NK-92 (cell line): ENCODE results near the gene KLF16.
"Not testable (repeated sequence)": the region's sequence is repeated elsewhere in the genome, so short reads cannot be mapped to it uniquely, and the experiment has no call there.

ENCODE experiments used
- DNase-seq: peaks from one replicate; lab custom pipeline; 2025; ENCODE audit not compliant: unreplicated experiment; lab: John Stamatoyannopoulos, UW

The KLF16 gene

GRCh38 chr19:1863328-1863637 lies at the start of gene KLF16:
Gene KLF16, minus strand, starts transcription at chr19:1863579. Its CDS starts 82 bp downstream, at chr19:1863497.
- DNase-seq = no peak

DNA sequence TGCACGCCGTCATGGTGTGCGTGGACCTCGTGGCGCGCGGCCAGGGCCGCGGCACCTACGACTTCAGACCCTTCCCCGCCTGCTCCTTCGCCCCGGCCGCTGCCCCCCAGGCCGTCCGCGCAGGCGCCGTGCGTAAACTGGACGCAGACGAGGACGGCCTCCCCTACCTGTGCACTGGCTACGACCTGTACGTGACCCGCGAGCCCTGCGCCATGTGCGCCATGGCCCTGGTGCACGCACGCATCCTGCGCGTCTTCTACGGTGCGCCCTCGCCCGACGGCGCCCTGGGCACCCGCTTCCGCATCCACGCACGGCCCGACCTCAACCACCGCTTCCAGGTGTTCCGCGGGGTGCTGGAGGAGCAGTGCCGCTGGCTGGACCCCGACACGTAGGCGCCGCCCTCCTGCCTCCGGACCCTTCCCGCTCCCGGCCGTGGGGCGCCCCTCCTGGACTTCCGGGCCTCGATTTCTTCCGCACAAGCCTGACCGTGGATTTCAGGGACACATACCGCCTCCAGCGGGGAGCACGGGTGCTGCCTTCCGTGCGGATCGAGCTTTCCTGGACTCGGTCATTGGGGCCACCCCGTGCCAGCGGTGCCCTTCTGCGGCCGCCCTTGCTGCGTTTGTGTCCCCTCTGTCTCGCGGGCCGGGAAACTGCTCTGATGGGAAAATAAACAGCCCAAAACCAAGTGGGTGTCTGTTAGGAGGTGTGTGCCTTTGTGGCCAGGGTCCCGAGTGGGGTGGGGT lies 49.6 kb upstream of the KLF16 start:
- no peak for DNase-seq

- DNase-seq = no peak
Observed at GRCh38 chr19:1911995-1912394, 48.6 kb upstream of the KLF16 start.

DNA sequence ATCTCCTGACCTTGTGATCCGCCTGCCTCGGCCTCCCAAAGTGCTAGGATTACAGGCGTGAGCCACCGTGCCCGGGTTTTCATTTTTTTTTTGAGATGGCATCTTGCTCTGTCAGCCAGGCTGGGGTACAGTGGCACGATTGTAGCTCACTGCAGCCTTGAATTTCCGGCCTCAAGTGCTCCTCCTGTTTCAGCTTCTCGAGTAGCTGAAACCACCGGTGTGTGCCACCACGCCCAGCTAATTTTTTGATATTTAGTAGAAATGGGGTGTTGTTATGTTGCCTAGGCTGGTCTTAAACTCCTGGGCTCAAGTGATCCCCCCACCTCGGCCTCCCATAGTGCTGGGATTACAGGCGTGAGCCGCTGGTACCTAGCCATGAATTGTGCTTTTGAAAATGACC lies 47.7 kb upstream of the KLF16 start:
- no peak for DNase-seq

GRCh38 chr19:1910177-1910576 lies 46.8 kb upstream of the KLF16 start:
- no peak for DNase-seq

DNA sequence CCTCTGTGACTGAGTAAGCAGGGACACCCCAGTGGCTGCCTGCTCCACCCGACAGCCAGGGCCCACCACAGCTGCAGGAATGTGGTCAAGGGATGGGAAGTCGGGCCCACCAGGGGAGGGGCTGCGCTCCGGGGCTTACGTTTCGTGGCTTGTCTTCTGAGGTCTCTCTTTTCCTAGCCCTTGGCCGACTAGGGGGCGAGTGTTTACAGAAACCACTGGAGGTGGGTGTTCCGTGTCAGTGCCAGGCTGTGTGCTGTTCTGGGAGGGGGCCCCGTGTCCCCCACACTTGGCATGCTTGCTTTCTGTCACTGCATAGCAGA lies 46.3 kb upstream of the KLF16 start:
- DNase-seq = no peak

DNA sequence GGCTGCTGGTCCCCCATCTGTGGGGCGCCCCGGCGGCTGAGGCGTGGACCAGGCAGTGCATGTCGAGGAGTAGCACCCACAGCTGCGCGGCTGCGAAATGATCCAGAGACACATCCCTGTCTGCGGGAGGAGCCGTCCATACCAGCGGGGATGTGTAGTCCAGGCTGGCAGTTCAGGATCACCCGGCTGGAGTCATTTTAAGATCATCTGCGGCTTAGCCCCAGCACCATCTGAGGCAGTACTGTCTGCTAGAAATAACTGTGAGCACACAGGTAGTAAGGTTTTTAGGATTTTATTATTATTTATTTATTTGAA lies 44.9 kb upstream of the KLF16 start:
- DNase-seq = no peak

- DNase-seq = no peak
Observed at GRCh38 chr19:1907563-1908363, 44.4 kb upstream of the KLF16 start.

DNA sequence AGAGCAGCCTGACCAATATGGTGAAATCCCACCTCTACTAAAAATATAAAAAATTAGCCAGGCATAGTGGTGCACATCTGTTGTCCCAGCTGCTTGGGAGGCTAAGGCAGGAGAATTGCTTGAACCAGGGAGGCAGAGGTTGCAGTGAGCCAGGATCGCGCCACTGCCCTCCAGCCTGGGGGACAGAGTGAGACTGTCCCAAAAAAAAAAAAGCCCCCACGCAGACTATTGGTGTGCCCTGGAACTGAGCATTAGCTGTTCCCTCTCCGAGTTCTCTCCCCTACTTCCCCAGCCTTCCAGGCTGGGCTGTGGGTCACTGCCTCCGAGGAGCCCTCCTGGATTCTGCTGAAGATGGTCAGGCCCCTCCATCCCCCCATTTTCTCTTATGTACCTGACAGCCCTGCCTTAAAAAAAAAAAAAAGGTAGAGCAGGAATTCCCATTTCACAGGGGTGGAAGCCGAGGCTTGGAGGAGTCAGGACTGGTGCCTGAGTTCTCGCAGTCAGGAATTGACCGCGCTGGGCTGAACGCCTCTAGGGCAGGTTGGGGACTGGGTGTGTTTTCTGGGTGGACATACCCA lies 43.7 kb upstream of the KLF16 start:
- DNase-seq = no peak

DNA sequence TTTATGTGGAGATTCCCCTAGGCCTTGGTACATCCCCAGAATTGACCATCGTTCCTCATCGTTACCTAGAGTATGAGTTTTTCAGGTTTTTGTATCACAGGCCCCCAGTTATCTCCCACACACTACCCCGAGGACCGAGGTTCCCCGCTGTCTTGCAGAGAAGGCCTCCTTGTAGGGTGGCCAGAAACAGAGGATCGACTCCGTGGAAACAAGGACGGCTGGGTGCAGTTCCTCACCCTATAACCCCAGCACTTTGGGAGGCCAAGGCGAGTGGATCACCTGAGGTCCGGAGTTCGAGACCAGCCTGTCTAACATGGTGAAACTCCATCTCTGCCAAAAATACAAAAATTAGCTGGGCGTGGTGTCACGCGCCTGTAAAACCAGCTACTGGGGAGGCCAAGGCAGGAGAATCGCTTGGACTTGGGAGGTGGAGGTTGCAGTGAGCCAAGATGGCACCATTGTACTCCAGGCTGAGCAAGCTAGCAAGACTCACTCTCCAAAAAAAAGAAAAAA lies 42.5 kb upstream of the KLF16 start:
- no peak for DNase-seq

DNA sequence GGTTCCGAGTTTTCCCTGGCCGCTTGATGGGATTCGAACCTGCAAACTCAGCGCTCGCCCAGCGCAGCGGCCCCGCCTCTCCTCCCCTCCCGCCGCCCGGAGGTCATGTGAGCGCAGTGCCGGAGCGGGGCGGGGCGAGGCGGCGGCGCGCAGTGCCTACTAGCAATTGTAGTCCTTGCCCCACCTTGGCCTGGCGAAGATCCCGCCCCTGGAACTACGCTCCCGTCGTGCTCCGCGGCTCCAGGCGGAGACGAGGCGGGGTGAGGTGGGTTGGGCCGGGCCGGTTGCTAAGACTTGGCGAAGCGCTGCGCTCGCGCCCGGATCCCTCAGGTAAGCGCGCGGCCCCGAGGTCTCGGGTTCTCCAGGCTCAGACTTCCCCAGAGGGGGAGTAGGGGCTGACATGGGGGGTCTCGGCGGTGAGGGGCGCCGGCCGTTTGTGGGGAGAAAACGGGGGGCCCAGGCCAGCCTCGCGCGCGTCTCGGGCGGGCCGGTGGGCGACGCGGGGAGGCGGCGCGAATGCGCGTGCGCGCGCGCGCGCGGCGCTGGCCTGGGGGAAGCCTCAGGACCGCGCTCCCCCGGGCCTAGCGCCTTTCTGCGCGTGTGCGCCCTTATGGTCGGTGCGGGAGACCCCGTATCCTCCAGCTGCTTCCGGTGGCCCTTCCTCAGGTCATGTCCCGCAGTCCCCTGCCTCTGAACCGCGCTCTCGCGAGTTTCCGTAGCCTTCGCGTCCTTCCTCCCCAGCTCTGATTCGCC lies 41.9 kb upstream of the KLF16 start, which contains the start of the genes ADAT3 and SCAMP4:
ADAT3 (plus strand) TSS at position 290 of the 753 bp plus-strand sequence. CDS start 6,649 bp downstream, outside the sequence.
SCAMP4 (plus strand) TSS at position 290 of the 753 bp plus-strand sequence. CDS start 9,621 bp downstream, outside the sequence.
- DNase-seq = peak; percentile 78

- DNase-seq = no peak
Observed at GRCh38 chr19:1904860-1905109, 41.4 kb upstream of the KLF16 start.

- DNase-seq = no peak
Observed at GRCh38 chr19:1902923-1903322, 39.5 kb upstream of the KLF16 start.

DNA sequence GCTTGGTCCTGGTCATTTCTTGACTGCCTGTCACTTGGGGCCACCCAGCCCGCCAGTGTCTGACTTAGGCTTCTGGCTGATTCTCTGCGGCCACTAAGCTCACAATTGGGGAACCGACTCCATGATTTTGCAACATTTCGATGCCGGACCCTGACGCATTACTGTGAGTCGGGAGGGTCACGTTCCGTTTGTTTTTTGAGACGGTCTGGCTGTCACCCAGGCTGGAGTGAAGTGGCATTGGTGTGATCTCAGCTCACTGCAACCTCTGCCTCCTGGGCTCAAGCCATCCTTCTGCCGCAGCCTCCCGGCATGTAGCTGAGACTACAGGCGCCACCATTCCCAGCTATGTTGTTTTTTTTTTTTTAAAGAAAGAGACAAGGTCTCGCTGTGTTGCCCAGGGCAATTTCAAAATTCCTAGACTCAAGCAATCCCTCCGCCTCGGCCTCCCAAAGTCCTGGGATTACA lies 38.6 kb upstream of the KLF16 start:
- DNase-seq = no peak

DNA sequence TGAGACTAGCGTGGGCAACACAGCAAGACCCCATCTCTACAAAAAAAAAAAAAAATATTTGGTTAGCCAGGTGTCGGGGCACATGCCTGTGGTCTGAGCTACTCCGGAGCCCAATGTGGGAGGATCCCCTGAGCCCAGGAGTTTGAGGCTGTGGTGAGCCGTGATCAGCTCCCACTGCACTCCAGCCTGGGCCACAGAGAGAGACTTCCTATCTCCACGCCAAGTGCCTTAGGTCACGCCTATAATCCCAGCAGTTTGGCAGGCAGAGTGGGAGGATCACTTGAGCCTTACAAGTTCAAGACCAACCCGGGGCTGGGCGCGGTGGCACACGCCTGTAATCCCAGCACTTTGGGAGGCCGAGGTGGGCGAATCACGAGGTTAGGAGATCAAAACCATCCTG lies 33.1 kb upstream of the KLF16 start:
- DNase-seq = no peak

- no peak for DNase-seq
Observed at GRCh38 chr19:1893791-1894190, 30.4 kb upstream of the KLF16 start.

GRCh38 chr19:1889907-1890306 lies 26.5 kb upstream of the KLF16 start:
- no peak for DNase-seq

DNA sequence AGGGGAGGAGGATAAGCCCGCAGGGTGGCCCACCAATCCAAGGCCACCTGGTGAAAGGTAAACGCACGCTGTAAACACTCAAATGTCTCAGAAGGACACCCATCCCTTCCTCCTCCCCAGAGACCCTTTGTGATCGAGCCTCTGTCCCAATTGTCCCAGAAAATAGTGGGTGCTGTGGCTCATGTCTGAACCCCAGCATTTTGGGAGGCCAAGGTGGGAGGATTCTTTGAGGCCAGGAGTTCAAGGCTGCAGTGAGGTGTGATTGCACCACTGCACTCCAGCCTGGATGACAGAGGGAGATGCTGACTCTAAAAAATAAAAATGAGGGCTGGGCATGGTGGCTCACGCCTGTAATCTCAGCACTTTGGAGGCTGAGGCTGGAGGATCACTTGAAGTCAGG lies 25.0 kb upstream of the KLF16 start:
- no peak for DNase-seq

DNA sequence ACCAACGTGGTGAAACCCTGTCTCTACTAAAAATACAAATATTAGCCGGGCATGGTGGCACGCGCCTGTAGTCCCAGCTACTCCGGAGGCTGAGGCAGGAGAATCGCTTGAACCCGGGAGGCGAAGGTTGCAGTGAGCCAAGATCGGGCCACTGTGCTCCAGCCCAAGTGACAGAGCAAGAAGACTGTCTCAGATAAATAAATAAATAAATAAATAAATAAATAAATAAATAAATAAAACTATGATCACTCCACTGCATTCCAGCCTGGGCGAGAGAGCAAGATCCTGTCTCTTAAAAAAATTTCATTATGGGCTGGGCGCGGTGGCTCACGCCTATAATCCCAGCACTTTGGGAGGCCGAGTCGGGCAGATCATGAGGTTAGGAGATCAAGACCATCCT lies 23.0 kb upstream of the KLF16 start:
- not testable (repeated sequence) for DNase-seq

DNA sequence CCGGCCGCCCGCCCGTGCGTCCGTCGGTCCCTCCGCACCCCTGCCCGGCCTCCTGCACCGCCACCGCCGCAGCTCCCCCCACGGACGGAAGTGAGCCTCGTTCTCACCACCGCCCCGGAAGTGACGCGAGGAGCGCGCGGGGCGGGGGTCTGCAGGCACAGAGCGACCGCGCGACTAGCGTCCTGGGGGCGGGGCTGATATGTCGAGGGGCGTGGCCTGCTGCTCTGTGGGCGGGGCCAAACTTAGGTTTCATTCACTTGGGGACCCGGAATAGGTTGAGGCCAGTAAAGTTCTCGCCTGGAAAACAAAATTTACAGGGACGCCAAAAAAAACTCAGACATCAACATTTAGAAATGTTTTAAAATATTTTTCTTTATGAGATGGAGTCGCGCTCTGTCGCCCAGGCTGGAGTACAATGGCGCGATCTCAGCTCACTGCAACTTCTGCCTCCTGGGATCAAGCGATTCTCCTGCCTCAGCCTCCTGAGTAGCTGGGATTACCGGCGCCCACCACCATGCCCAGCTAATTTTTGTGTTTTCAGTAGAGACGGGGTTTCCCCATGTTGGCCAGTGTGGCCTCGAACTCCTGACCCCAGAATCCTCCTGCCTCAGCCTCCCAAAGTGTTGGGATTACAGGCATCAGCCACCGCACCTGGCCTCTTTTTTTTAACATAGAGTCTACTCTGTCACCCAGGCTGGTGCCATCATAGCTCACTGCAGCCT lies 22.2 kb upstream of the KLF16 start, which contains the start of gene ABHD17A:
ABHD17A (minus strand) TSS at position 99 of the 722 bp plus-strand sequence. CDS start 3,930 bp downstream, outside the sequence.
- peak; percentile 72 for DNase-seq
